H1 (cell line): ENCODE data around the gene TXN2. TPM values are rescaled to one million over a fixed set of nuclear protein-coding genes. Genes with fewer than 3 reads are reported as not detected.
A peak's percentile ranks its signal among the peaks of the same experiment; 100 is the strongest.

ENCODE experiments used
- ASH2L ChIP-seq: fragments of 200-600, 300-600 bp; sonication (generic); IDR thresholded peaks from one replicate; pipeline ENCODE4 v1.7.1; 2017; ENCODE audit warnings: low read length
- BACH1 ChIP-seq: IDR thresholded peaks from 2 replicates; pipeline ENCODE4 v1.6.1; 2012; ENCODE audit warnings: low read length, improper control_type of control experiment
- CBX8 ChIP-seq: fragments of 300-800, 300-1000 bp; sonication (generic); IDR thresholded peaks from 2 replicates; pipeline ENCODE4 v1.7.1; 2016; ENCODE audit warnings: low read depth, low read length, borderline replicate concordance
- CHD2 ChIP-seq: IDR thresholded peaks from 2 replicates; pipeline ENCODE4 v1.6.1; 2012; ENCODE audit warnings: low read length, improper control_type of control experiment
- CREB1 ChIP-seq: IDR thresholded peaks from 2 replicates; pipeline ENCODE4 v1.6.1; 2012; ENCODE audit warnings: inconsistent platforms
- EP300 ChIP-seq, 2 experiments: IDR thresholded peaks; 1 replicate in 1 of 2; 2 replicates in 1 of 2; pipeline ENCODE4 v1.6.1; 2011 to 2012; ENCODE audit warnings: low read depth in 2 of 2, low read length in 2 of 2, mild to moderate bottlenecking in 2 of 2, borderline replicate concordance in 1 of 2, inconsistent platforms in 1 of 2, moderate library complexity in 1 of 2
- GABPA ChIP-seq: IDR thresholded peaks from 2 replicates; pipeline ENCODE4 v1.6.1; 2011; ENCODE audit warnings: mild to moderate bottlenecking, low read length, moderate library complexity, borderline replicate concordance; ENCODE audit not compliant: insufficient read depth
- HDAC2 ChIP-seq, 2 experiments: fragments of 300-600 bp in 1 of 2; sonication (generic) in 1 of 2; IDR thresholded peaks; 2 replicates each; pipeline ENCODE4 v1.6.1; 2011 to 2012; ENCODE audit warnings: low read depth in 2 of 2, low read length in 2 of 2, mild to moderate bottlenecking in 2 of 2, moderate library complexity in 2 of 2, borderline replicate concordance in 1 of 2, inconsistent platforms in 1 of 2
- RAD21 ChIP-seq, 2 experiments: IDR thresholded peaks in 1 of 2; conservative IDR thresholded peaks in 1 of 2; 2 replicates each; pipeline ENCODE4 v1.6.1; 2011; ENCODE audit warnings: low read depth in 2 of 2, low read length in 2 of 2, improper control_type of control experiment in 1 of 2, inconsistent platforms in 1 of 2, mild to moderate bottlenecking in 1 of 2, moderate library complexity in 1 of 2
- RBBP5 ChIP-seq: IDR thresholded peaks from 2 replicates; pipeline ENCODE4 v1.7.1; 2012; ENCODE audit warnings: low read depth, mild to moderate bottlenecking, inconsistent platforms, low read length, moderate library complexity, borderline replicate concordance
- RNF2 ChIP-seq: fragments of 200-900, 300-1000 bp; sonication (generic); IDR thresholded peaks from 2 replicates; pipeline ENCODE4 v1.7.1; 2016; ENCODE audit warnings: borderline replicate concordance, low read depth, mild to moderate bottlenecking, antibody characterized with exemption, low read length; ENCODE audit not compliant: poor library complexity, severe bottlenecking; ENCODE audit errors: missing control alignments
- SIN3A ChIP-seq, 2 experiments: IDR thresholded peaks in 1 of 2; conservative IDR thresholded peaks in 1 of 2; 2 replicates each; pipeline ENCODE4 v1.6.1; 2011 to 2012; ENCODE audit warnings: low read length in 2 of 2, improper control_type of control experiment in 1 of 2, low read depth in 1 of 2, mild to moderate bottlenecking in 1 of 2
- SIRT6 ChIP-seq: IDR thresholded peaks from one replicate; pipeline ENCODE4 v1.7.1; 2012; ENCODE audit warnings: low read length, inconsistent platforms
- SP2 ChIP-seq: IDR thresholded peaks from 2 replicates; pipeline ENCODE4 v1.6.1; 2012; ENCODE audit warnings: mild to moderate bottlenecking, low read length, inconsistent platforms
- TCF12 ChIP-seq: IDR thresholded peaks from 2 replicates; pipeline ENCODE4 v1.6.1; 2011; ENCODE audit warnings: low read depth, mild to moderate bottlenecking, low read length
- TEAD4 ChIP-seq: IDR thresholded peaks from 2 replicates; pipeline ENCODE4 v1.6.1; 2012; ENCODE audit warnings: low read depth, low read length, inconsistent platforms, mixed read lengths
- polyA plus RNA-seq, 7 experiments: library from polyadenylated mRNA; depleted of rRNA in 3 of 7; stranded (reverse) in 5 of 7; unstranded in 2 of 7; fragments of >200 nt in 5 of 7; fragments of 200-250 nt in 2 of 7; gene quantifications; 1 replicate in 5 of 7; 2 replicates in 1 of 7; 4 replicates in 1 of 7; pipeline versions ENCODE4 v1.2.1 to v1.2.3, GENCODE V29; 2011 to 2013; ENCODE audit warnings: missing spikeins in 2 of 7, mixed read lengths in 2 of 7
- total RNA-seq: library from RNA; stranded (reverse); fragmentation: NEBNext Ultra II Directional; extraction: Animal tissue kit (Norgen Biotek cat#: 25700); gene quantifications from 2 replicates; pipeline ENCODE4 v1.2.1, GENCODE V29; 2021
- TF ChIP-seq, protein P1 (sequence below), 3 experiments: IDR thresholded peaks; 1 replicate in 2 of 3; 2 replicates in 1 of 3; pipeline versions ENCODE4 v1.5.1 to v1.6.1; 2011; ENCODE audit warnings: low read length in 3 of 3, mild to moderate bottlenecking in 3 of 3, inconsistent platforms in 2 of 3, low read depth in 1 of 3, moderate library complexity in 1 of 3; ENCODE audit not compliant: insufficient read depth in 1 of 3; ENCODE audit errors: control extremely low read depth in 1 of 3
- TF ChIP-seq, protein P2 (sequence below): IDR thresholded peaks from 2 replicates; pipeline ENCODE4 v1.6.1; 2012; ENCODE audit warnings: inconsistent platforms

The TXN2 gene
- total and polyA plus RNA-seq, 2 of the 8 experiments (the other 6 are each of a cell fraction or from before 2014, with no cell fraction given), result 47.5 to 116 TPM

DNA sequence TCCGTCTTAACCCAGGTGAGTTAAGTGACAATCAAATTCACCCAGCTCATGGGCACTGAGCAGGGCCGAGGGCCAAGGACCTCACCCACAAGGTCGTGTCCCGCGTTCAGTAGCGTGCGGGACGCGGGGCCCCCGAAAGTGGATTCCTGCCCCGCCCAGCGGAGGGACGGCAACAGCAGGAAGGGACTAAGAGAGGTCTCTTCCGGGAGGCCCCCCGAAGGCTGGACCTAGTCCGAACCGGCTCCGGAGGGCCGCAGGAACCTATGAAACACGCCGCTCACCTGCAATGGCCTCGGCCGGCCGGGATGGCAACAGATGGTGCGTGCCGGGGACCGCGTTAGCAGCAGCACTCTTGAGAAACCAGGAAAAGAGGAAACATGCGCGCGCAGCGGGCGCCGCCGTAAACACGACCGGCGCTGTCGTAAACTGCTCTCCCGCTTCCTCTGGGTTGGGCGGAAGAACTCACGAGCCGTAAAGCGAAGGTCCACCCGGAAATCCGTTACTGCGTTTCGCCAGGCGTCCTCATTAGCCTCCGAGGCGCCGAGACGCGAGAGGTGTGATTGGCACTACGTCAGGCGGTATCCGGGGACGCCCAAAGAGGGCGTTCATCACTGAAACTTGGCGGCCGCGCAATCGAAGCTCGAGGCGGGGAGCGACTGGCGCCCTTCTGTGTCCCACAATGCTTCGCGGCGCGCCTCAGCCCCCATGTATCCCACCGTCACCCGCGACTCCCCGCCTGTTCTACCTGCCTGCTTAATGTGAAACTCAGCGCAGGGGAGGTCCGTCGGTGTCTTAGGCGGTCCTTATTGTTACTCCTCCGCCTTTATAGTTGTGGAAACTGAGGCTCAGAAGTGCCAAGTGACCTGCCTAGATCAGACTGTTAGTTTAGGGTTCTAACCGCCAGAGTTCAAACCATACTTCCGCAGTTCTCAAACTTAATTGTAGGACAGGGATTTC is 47.6 kb upstream of the TXN2 start, which contains the start of gene EIF3D (continued):
- TF ChIP-seq, protein P1, sequence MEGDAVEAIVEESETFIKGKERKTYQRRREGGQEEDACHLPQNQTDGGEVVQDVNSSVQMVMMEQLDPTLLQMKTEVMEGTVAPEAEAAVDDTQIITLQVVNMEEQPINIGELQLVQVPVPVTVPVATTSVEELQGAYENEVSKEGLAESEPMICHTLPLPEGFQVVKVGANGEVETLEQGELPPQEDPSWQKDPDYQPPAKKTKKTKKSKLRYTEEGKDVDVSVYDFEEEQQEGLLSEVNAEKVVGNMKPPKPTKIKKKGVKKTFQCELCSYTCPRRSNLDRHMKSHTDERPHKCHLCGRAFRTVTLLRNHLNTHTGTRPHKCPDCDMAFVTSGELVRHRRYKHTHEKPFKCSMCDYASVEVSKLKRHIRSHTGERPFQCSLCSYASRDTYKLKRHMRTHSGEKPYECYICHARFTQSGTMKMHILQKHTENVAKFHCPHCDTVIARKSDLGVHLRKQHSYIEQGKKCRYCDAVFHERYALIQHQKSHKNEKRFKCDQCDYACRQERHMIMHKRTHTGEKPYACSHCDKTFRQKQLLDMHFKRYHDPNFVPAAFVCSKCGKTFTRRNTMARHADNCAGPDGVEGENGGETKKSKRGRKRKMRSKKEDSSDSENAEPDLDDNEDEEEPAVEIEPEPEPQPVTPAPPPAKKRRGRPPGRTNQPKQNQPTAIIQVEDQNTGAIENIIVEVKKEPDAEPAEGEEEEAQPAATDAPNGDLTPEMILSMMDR (IDR thresholded peaks at IDR 0.05; ENCODE audit: control extremely low read depth in 1 of 3, insufficient read depth in 1 of 3, low read depth in 1 of 3, low read length in 3 of 3), result 0 out of 4 replicates have a peak, but pooled peaks of 1 of the 3 experiments have one; percentile 4
- no peak; the same call in 1 of the 2 replicates for TF ChIP-seq BACH1
- TF ChIP-seq ASH2L, result peak; percentile 85
- TF ChIP-seq CBX8, result no peak
- no peak for TF ChIP-seq RNF2
- TF ChIP-seq CHD2, result no peak
- TF ChIP-seq GABPA, result peak; percentile 57; the same call in 1 of the 2 replicates
- TF ChIP-seq HDAC2 (IDR thresholded peaks at IDR 0.05; ENCODE audit: borderline replicate concordance in 1 of 2, low read depth in 2 of 2, low read length in 2 of 2), result 0 out of 4 replicates have a peak, but pooled peaks of 1 of the 2 experiments have one; percentile 55
- peak; percentile 88 for TF ChIP-seq RBBP5
- no peak for TF ChIP-seq SP2
- TF ChIP-seq TCF12, result 0 out of 2 replicates have a peak, but pooled peaks have one; percentile 47
- no peak for TF ChIP-seq RAD21 (IDR thresholded peaks at IDR 0.05 in 1 of 2, conservative IDR thresholded peaks at IDR 0.05 in 1 of 2; ENCODE audit: low read depth in 2 of 2, low read length in 2 of 2)
- no peak for TF ChIP-seq SIRT6
- TF ChIP-seq TEAD4, result no peak; the same call in 1 of the 2 replicates
- TF ChIP-seq CREB1, result peak; percentile 85
- TF ChIP-seq, protein P2, sequence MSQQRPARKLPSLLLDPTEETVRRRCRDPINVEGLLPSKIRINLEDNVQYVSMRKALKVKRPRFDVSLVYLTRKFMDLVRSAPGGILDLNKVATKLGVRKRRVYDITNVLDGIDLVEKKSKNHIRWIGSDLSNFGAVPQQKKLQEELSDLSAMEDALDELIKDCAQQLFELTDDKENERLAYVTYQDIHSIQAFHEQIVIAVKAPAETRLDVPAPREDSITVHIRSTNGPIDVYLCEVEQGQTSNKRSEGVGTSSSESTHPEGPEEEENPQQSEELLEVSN, result peak; percentile 70
- peak in 1 of 2 experiments; percentile 85; a peak in 2 of 4 replicates for TF ChIP-seq SIN3A (conservative IDR thresholded peaks at IDR 0.05 in 1 of 2, IDR thresholded peaks at IDR 0.05 in 1 of 2; ENCODE audit: low read depth in 1 of 2, low read length in 2 of 2)
- TF ChIP-seq EP300 (IDR thresholded peaks at IDR 0.05; ENCODE audit: borderline replicate concordance in 1 of 2, low read depth in 2 of 2, low read length in 2 of 2), result no peak
